SJSA1 (cell line): ENCODE results near the gene CCN2. TPM values are rescaled to one million over a fixed set of nuclear protein-coding genes. Genes with fewer than 3 reads are reported as not detected.

Experiments
- DNase-seq, 2 experiments: peaks; one replicate each; pipeline ENCODE4 v3.0.0-alpha.2; 2015 to 2020; ENCODE audit warnings: low spot score in 2 of 2, low read depth in 1 of 2
- H3K27ac ChIP-seq: fragments of 250-450 bp; sonication (Bioruptor Pico); 2 replicates; pipeline ENCODE4 v1.5.1; 2020; ENCODE audit warnings: mild to moderate bottlenecking, moderate library complexity
- H3K27me3 ChIP-seq: fragments of 250-450 bp; sonication (Bioruptor Pico); replicated peaks from 2 replicates; pipeline ENCODE4 v1.5.1; 2020; ENCODE audit warnings: mild to moderate bottlenecking, moderate library complexity
- H3K36me3 ChIP-seq: fragments of 250-450 bp; sonication (Bioruptor Pico); 2 replicates; pipeline ENCODE4 v1.5.1; 2020; ENCODE audit warnings: mild to moderate bottlenecking
- H3K4me1 ChIP-seq: fragments of 250-450 bp; sonication (Bioruptor Pico); replicated peaks from 2 replicates; pipeline ENCODE4 v1.6.1; 2021; ENCODE audit warnings: mild to moderate bottlenecking
- H3K4me3 ChIP-seq: fragments of 250-450 bp; sonication (Bioruptor Pico); 2 replicates; pipeline ENCODE4 v1.5.1; 2020; ENCODE audit warnings: mild to moderate bottlenecking
- H3K9me3 ChIP-seq: fragments of 250-450 bp; sonication (Bioruptor Pico); replicated peaks from 2 replicates; pipeline ENCODE4 v1.5.1; 2020; ENCODE audit warnings: mild to moderate bottlenecking
- total RNA-seq: library from RNA; depleted of rRNA; stranded (reverse); fragments of >200 nt; shearing (Covaris generic); gene quantifications from 2 replicates; pipeline ENCODE4 v1.2.3, GENCODE V29; 2014

CCN2 gene
- total RNA-seq, 1 experiment from 2014 or later, result 364 TPM

DNA sequence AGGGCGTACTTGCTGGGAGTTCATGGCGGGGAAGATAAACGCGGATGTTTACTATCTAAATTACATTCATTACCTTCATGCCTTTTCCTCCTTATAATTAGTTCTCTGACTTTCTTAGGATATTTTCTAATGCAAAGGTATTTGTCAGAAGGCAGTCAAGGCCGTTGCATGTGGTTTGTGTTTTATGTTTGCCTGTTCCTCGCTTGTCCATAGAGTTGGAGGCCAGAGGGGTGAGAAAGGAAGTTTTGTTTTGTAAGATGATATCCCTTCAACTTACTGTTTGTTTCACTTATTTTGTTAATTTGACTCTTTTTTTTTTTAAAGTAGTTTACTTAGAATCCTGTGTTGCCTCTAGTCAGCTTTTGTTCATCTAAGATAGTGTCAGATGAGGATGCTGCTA lies 4.0 kb upstream of the CCN2 start:
- Histone ChIP-seq H3K4me1 (peaks cover 45% of the 10 kb centered on the region), H3K27ac (peak overlapping the region; percentile 89), H3K9me3 (no peaks in the 10 kb centered on the region), H3K36me3 (peaks cover 10% of the 10 kb centered on the region), H3K27me3 (no peaks in the 10 kb centered on the region), H3K4me3 (no peak overlapping the region)
- DNase-seq, result no peak

- Histone ChIP-seq H3K27ac (peak overlapping the region; percentile 89), H3K27me3 (no peaks in the 10 kb centered on the region), H3K4me1 (peaks cover 45% of the 10 kb centered on the region), H3K36me3 (peaks cover 14% of the 10 kb centered on the region), H3K9me3 (no peaks in the 10 kb centered on the region), H3K4me3 (no peak overlapping the region)
- peak; percentile 91 for DNase-seq
Observed at GRCh38 chr6:131954775-131955107, 3.6 kb upstream of the CCN2 start.

DNA sequence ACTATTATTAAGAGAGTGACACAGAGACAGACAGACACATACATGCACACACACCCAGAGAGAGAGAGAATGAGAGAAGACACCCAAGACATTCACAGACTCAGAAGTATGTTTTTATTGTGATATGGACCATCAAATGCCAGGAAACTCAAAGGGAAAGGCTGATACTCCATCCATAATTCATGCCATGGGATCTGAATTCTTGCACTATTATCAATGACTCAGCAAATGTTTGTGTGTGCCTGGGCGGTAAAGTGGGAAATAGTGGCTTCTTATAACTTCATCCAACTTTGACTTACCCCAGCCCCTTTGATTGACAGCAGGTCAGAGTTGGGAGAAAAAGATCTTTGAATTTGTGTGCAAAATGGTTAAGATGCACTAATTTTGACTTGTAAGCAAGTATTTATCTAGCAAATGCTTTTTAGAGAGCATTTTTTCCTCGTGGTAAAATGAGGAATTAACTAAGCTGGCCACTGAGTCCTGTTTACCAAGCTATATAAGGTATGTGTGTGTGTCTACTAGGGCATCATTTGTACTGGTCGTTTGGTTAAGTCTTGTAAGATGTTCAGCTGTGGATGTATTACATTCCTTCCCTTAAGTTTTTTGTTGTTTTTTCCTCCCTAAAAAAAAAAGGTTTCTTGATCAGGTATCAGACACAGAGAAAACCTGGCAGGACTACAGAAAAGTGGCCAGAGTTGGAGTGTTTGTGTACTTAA lies 3.0 kb upstream of the CCN2 start:
- peaks cover 20% of the 10 kb centered on the region for H3K36me3 ChIP-seq
- peaks cover 45% of the 10 kb centered on the region for H3K4me1 ChIP-seq
- no peaks in the 10 kb centered on the region; the same call in 1 of the 2 replicates for H3K27me3 ChIP-seq
- peak overlapping the region; percentile 89 for H3K27ac ChIP-seq
- no peak overlapping the region for H3K4me3 ChIP-seq
- no peaks in the 10 kb centered on the region for H3K9me3 ChIP-seq
- DNase-seq, result peak in 1 of 2 experiments; percentile 64

DNA sequence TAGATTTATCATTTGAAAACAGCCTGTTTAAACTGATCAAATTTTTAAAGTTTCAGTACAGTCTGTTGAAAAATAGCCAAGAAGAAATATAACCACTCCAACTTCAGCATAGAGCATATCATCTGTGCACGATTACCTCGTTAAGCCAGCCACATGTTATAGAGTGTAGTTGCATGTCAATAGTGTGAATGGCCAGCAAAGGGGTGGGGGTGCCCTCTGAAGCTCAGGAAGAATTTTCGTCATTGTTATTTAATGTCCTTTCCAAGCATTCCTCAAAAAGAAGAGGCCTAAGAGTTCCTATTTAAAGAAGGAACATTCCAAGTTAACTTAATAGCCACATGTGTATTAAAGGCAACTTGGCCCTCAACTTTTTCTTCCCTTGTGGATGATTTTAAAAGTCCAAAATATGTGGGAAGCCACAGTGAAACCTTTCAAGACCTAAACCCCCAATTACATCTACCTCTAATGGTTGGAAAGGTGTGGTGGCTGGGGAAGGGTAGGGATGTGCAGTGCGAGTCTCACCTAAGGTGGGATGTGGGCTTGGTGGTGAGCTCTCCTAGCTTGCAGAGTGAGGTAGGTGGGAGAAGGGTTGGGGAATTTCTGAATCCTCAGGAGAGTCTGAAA lies 1.8 kb upstream of the CCN2 start:
- H3K9me3 ChIP-seq, result 0 out of 2 replicates have a peak, but pooled peaks cover 6% of the 10 kb centered on the region
- peaks cover 9% of the 10 kb centered on the region for H3K27me3 ChIP-seq
- H3K4me3 ChIP-seq, result no peak overlapping the region
- no peak for DNase-seq
- H3K36me3 ChIP-seq, result peaks cover 32% of the 10 kb centered on the region
- peaks cover 54% of the 10 kb centered on the region for H3K4me1 ChIP-seq
- peak overlapping the region; percentile 90 for H3K27ac ChIP-seq

- DNase-seq, result no peak
Observed at GRCh38 chr6:131951576-131952230, 531 bp upstream of the CCN2 start.

GRCh38 chr6:131949909-131950766 lies 1.0 kb downstream of the CCN2 start:
- H3K36me3 ChIP-seq, result peaks cover 56% of the 10 kb centered on the region
- DNase-seq, result peak in 1 of 2 experiments; percentile 86
- H3K4me1 ChIP-seq, result peaks cover 68% of the 10 kb centered on the region
- H3K27ac ChIP-seq, result peak overlapping the region; percentile 60
- peak overlapping the region; percentile 82 for H3K4me3 ChIP-seq
- peaks cover 38% of the 10 kb centered on the region for H3K27me3 ChIP-seq
- H3K9me3 ChIP-seq, result peaks cover 23% of the 10 kb centered on the region

More at GRCh38 chr6:131951576-131952230, 531 bp upstream of the CCN2 start:
- peaks cover 22% of the 10 kb centered on the region for H3K27me3 ChIP-seq
- H3K4me3 ChIP-seq, result peak overlapping the region; percentile 82; the same call in 1 of the 2 replicates
- H3K27ac ChIP-seq, result peak overlapping the region; percentile 90
- peaks cover 64% of the 10 kb centered on the region for H3K4me1 ChIP-seq
- H3K9me3 ChIP-seq, result peaks cover 17% of the 10 kb centered on the region
- H3K36me3 ChIP-seq, result peaks cover 45% of the 10 kb centered on the region

DNA sequence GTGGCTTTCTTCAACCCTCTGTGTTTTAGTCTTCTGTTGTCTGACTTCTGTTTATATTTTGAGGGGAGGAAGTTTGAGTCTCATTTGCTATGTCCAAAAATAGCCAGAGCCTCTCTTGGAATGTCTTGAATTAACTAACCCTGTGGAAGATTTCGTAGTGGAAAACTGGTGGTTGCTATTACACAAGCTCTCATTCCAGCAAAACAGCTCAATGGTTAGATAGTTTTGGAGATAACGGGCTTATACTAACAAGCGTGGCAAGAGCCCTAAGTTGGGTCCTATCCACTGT lies 1.6 kb downstream of the CCN2 start:
- Histone ChIP-seq H3K4me3 (peak overlapping the region; percentile 82), H3K27ac (peak overlapping the region; percentile 60), H3K9me3 (peaks cover 23% of the 10 kb centered on the region), H3K4me1 (peaks cover 62% of the 10 kb centered on the region), H3K27me3 (peaks cover 38% of the 10 kb centered on the region), H3K36me3 (peaks cover 56% of the 10 kb centered on the region)
- peak in 1 of 2 experiments; percentile 86 for DNase-seq

DNA sequence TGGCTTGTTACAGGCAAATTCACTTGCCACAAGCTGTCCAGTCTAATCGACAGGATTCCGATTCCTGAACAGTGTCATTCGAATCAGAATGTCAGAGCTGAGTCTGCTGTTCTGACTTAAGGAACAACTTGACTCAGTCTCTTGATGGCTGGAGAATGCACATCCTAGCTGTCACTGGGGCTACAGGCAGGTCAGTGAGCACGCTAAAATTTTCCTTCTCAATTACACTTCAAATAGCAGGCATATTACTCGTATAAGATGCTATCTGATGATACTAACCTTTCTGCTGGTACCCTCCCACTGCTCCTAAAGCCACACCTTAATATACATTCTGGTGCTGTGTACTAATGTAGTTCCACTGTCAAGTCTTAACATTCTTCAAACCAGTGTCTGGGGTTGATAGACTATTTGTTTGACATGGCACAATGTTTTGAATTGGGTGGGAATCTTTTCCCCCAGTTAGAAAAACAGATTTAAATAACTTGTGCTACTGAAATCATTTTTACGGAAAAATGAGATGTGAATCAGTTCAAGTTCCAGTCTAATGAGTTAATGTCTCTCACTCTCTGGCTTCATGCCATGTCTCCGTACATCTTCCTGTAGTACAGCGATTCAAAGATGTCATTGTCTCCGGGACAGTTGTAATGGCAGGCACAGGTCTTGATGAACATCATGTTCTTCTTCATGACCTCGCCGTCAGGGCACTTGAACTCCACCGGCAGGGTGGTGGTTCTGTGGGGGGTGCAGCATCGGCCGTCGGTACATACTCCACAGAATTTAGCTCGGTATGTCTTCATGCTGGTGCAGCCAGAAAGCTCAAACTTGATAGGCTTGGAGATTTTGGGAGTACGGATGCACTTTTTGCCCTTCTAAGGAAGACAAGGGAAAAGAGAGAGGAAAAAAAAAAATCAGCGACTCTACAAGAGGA lies 2.2 kb downstream of the CCN2 start:
- Histone ChIP-seq H3K27ac (peak overlapping the region; percentile 60), H3K27me3 (peaks cover 38% of the 10 kb centered on the region), H3K4me3 (peak overlapping the region; percentile 82), H3K4me1 (peaks cover 56% of the 10 kb centered on the region), H3K36me3 (peaks cover 56% of the 10 kb centered on the region), H3K9me3 (peaks cover 23% of the 10 kb centered on the region)
- peak; percentile 64 to 81 for DNase-seq

DNA sequence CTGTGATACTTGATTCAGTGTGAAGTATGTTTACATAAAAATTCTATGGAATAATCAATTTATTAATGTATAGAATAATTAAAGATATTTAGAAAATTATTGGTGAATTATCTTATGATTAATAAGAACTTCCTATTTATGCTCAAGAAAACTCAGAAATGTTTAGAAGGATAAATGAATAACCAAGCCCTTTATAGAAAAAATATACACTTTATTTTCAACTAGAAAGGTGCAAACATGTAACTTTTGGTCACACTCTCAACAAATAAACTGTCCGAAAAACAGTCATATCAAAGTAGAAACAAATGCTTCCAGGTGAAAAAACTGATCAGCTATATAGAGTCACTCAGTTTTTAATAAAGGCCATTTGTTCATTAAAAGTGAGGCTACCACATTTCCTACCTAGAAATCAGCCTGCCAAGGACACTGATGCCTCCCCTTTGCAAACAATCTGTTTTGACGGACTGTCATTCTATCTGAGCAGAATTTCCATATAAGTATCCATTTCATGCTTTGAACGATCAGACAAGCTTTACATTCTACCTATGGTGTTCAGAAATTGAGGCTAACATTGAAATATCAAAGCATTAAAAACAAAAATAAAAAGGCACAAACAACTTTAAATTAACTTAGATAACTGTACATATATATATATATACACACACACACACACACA lies 3.0 kb downstream of the CCN2 start:
- peak in 1 of 2 experiments; percentile 74 for DNase-seq

GRCh38 chr6:131946992-131947955 lies 3.9 kb downstream of the CCN2 start:
- peaks cover 39% of the 10 kb centered on the region for H3K4me1 ChIP-seq
- H3K9me3 ChIP-seq, result peaks cover 23% of the 10 kb centered on the region
- peaks cover 56% of the 10 kb centered on the region for H3K36me3 ChIP-seq
- peak overlapping the region; percentile 60 for H3K27ac ChIP-seq
- peak in 1 of 2 experiments; percentile 88 for DNase-seq
- peaks cover 38% of the 10 kb centered on the region for H3K27me3 ChIP-seq
- H3K4me3 ChIP-seq, result peak overlapping the region; percentile 82

More for the DNA sequence above, 3.0 kb downstream of the CCN2 start:
- Histone ChIP-seq H3K36me3 (peaks cover 56% of the 10 kb centered on the region), H3K9me3 (peaks cover 23% of the 10 kb centered on the region), H3K27me3 (peaks cover 38% of the 10 kb centered on the region), H3K4me3 (peak overlapping the region; percentile 82), H3K4me1 (peaks cover 48% of the 10 kb centered on the region), H3K27ac (peak overlapping the region; percentile 60)

DNA sequence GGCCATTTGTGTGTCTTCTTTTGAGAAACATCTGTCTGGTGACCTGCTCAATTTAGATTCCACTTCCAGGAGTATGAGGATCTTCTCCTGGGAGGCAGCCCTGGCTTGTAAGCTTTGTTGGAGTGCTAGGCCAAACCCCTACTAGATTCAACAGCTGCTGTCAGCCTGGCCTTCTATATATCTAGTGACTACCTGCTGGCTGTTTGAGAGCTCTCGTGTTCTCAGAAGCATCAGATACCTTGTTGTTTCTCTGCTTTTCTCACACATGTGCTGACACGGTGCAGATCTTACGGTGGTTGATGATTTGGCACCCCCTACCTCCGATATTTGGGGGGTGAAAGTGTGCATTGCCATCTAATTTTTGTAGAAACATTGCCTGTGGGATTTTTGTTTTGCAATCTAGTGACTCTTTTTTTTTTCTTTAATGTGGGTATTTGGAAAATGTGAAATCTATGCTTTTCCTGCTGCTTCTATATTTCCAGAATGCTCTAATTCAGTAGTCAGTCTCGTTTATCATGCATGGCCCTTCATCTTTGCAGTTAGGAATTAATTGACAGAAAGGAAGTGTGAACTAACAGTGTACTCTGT lies 4.7 kb downstream of the CCN2 start:
- peaks cover 32% of the 10 kb centered on the region for H3K4me1 ChIP-seq
- H3K9me3 ChIP-seq, result peaks cover 23% of the 10 kb centered on the region
- peak overlapping the region; percentile 82 for H3K4me3 ChIP-seq
- peaks cover 38% of the 10 kb centered on the region for H3K27me3 ChIP-seq
- peak in 1 of 2 experiments; percentile 52 for DNase-seq
- H3K36me3 ChIP-seq, result peaks cover 56% of the 10 kb centered on the region
- H3K27ac ChIP-seq, result peak overlapping the region; percentile 60
